Skeletal muscle cell (primary cell): Measurements from ENCODE around the gene NCOA3.

Source experiments
- DNase-seq: peaks from one replicate; pipeline ENCODE4 v3.0.0-alpha.2; 2010; ENCODE audit warnings: low read depth
- H3K4me3 ChIP-seq: 2 replicates; pipeline ENCODE4 v1.5.1; 2011; ENCODE audit warnings: low read depth, mild to moderate bottlenecking, control low read depth, low read length, moderate library complexity

NCOA3 gene

DNA sequence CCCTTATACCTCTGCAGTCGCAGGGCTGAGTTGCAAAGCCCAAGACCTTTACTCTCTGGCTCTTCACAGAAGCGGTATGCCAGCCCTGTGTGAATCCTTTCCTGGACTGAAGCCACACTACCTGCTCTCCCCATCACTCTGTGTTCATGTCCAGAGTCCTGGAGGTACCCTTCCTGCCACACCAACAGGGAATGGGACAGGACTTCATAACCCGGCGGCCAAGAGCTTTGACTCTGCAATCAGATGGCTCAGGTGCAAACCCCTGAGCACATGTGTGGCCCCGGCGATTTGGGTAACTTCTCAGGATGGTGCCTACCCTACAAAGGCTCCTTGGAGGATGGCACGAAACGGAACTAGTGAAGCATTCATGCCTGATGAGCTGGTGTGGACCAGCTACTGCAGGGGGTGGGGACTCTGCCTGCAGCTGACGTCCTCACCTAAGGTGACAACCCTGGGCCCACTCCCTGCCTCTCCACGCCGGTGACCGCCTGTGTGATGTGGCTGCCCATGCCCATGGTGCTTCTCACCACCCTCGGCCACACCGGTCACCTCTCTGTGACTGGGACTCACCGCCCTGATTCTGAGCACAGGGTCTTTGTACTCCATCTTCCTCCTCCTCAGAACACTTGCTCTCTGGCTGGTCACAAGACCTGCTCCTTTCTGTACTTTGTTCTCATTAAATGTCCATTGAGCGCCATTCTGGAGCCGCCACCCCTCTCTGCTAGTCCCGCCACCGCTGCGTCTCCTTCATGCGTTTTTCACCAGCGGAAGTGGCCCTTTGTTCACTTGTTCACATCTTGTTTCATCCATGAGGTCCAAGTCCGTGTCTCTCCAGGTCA lies 166.8 kb downstream of the NCOA3 start:
- no peak for DNase-seq
- no peak overlapping the region for H3K4me3 ChIP-seq

DNA sequence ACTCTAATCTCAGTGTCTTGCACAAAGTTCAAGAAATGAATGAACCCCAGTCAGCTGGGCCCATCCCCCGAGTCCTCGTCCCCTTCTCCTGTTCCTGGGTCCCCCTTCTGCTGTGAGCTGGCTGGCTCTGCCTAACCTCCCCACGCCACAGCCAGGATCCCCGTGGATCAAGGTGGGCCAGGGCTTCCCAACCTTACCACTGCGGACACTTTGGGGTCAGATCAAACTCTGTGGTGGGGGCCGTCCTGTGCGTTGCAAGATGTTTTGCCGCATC lies 167.4 kb downstream of the NCOA3 start:
- no peak for DNase-seq
- no peak overlapping the region for H3K4me3 ChIP-seq

DNA sequence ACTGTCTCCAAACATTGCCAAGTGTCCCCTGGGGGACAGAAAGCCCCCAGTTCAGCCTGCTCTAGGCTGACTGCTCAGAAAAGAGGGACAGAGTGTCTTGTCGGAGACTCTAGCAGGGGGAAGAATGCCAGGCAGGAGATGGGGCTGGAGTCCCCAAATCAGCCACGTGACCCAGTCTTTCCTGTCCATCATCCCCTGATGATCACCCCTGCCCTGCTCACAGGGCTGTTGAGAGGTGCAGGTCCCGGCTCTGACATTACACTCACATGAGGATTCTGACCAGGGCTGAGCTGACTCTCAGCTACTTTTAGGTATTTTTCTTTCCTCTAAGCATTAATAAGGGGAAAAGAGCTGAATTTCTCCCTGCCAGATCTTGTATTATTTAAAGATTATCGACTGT lies 167.8 kb downstream of the NCOA3 start:
- DNase-seq, result no peak
- no peak overlapping the region for H3K4me3 ChIP-seq

DNA sequence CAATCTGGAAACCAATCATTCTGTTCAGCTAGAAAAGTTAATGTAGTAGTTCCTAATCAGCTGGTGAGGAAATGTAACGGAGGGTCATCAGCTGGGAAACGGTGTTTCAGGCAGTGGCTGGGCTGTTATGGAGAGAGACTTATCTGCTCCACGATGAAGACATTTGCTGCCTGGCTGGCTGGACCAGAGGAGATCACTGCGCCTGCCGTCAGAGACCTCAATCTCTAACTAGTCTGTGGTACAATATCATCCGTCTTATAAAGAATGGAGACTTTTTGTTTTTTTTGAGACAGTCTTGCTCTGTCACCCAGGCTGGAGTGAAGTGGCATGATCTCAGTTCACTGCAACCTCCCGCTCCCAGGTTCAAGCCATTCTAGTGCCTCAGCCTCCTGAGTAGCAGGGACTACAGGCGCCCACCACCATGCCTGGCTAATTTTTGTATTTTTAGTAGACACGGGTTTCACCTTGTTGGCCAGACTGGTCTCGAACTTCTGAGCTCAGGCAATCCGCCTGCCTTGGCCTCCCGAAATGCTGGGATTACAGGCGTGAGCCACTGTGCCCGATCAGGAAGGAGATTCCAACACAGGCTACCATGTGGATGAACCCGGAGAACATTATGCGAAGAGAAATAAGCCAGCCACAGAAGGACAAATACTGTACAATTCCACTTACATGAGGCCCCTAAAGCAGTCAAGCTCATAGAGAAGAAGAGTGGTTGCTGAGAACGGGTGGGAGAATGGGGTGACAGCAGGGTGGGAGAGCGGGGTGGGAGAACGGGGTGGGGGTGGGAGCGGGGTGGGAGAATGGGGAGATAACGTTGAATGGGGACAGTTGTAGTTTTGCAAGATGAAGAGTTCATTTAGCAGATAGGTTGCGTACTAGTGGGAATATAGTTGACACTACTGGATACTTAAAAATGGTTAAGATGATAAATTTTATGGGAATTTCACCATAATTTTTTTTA lies 168.5 kb downstream of the NCOA3 start:
- no peak overlapping the region for H3K4me3 ChIP-seq
- no peak for DNase-seq

DNA sequence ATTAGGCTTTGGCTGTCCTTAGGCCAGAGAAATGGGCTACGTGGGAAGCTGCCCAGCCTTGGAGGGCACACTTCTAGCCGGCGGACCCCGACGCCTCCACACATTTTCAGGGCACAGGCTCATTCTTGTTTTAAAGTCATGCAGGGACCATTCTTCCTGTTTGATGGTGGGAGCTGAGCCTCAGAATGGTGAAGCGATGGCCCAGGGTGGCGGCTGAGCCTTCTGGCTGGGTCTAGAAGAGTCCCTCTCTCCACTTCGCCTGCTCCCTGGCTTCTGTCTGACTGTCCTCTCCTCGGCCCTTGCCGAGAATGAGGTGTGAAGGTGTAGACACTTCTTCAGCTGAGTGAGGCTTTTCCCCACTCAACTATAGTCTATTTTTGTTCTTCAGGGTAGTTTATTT lies 169.2 kb downstream of the NCOA3 start:
- no peak for DNase-seq
- no peak overlapping the region for H3K4me3 ChIP-seq

DNA sequence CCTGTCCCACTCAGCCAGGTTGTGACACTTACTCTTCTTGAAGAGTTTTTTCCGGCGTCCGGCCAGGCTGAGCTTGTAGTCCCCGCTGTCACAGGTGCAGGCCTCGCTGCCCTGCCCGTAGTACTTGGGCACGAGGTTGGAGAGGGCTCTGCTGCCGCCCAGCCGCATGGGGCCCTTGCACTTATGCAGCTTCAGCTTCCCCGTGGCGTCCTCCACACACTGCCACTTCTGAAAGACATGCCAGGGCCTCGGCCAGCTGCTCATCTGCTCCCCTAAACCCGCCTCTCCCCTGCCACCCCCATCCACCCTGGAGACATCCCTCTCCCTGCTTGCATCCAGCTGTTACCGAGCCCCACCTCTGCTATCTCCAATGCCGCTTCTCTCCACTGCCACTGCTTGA lies 170.5 kb downstream of the NCOA3 start:
- no peak overlapping the region for H3K4me3 ChIP-seq
- no peak for DNase-seq

DNA sequence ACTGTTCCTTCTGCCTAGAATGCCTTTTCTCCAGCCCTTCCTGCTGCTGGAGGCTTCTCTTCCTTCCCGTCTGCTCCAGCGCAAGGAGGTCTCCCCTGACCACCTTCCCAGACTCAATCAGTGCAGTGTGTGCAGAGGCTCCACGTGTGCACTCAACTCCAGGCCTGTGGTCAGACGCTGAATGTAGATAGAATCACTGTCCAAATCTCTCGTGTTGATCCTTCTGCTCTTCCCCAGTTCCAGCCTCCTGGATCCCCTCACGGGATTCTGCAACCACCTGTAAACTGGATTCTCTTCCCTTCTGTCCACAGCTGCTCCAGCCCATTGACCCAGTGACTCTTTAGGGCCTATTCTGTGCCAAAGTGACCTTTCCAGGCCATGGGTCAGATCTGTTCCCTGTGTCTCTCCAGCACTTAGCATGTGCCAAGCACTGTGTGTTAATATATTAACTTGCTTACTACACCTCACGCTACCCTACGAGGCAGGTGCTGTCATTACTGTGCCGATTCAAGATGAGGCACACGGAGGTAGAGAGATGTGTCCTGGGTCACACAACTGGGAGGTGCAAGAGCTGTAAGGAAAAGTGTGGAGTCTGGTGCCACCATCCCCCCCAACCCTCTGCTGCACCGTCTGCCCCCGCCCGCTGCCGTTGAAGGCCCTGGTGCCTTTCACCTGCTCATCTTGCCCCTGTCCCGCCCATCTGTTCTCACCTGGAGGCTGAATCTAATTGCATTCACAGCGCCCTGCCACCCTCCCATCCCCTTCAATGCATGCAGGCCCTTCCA lies 171.4 kb downstream of the NCOA3 start:
- H3K4me3 ChIP-seq, result no peak overlapping the region
- no peak for DNase-seq

DNA sequence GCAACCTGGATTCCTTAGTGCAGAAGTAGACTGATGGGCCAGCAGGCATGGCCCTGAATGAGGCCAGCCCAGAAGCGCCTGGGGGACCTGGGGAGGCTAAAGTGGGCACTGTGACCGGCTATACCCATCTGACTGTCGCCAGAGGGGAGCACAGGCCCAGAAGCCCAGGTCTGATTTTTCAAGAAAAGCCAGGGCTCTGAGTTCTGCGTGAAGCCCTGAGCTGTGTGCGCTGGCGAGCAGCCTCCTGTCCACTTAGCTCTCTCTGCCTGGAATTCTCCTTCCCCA lies 171.9 kb downstream of the NCOA3 start:
- no peak overlapping the region for H3K4me3 ChIP-seq
- no peak for DNase-seq

DNA sequence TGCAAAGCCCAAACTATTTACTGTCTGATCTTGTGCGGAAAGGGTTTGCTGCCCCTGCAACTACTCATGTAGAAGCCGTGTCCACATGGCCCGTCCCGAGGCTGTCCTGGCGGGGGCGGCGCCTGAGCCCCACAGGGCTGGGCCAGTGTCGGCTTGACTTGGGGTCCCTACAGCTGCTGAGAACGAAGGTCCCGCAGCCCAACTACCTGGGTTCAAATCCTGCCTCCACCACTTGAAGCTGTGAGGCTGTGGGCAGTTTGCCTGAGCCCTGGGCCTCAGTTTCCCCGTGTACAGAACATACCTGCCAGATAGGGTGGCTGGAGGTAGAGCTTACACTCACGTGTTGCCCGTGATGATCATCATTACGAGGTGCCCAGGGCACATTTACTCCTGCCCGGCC lies 172.5 kb downstream of the NCOA3 start:
- DNase-seq, result no peak
- H3K4me3 ChIP-seq, result no peak overlapping the region

DNA sequence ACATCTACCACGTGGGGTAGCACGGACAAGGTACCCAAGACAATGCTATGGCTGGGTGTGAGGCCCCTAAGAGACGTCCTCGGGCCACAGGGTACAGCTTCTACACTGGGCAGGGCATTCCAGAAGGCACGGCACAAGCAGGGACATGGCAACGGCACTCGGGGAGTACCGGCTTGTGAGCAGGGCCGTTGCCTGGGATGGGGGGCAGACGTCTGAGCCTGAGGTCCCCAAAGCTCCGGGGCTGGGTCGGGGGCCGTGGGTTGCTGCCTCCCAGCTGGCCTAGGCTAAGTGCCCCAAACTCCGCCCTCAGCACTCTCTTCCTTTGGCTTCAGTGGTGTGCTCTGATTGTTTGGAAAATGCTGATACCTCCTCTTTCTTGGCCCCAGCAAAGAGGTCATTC lies 173.0 kb downstream of the NCOA3 start:
- DNase-seq, result no peak
- no peak overlapping the region for H3K4me3 ChIP-seq

DNA sequence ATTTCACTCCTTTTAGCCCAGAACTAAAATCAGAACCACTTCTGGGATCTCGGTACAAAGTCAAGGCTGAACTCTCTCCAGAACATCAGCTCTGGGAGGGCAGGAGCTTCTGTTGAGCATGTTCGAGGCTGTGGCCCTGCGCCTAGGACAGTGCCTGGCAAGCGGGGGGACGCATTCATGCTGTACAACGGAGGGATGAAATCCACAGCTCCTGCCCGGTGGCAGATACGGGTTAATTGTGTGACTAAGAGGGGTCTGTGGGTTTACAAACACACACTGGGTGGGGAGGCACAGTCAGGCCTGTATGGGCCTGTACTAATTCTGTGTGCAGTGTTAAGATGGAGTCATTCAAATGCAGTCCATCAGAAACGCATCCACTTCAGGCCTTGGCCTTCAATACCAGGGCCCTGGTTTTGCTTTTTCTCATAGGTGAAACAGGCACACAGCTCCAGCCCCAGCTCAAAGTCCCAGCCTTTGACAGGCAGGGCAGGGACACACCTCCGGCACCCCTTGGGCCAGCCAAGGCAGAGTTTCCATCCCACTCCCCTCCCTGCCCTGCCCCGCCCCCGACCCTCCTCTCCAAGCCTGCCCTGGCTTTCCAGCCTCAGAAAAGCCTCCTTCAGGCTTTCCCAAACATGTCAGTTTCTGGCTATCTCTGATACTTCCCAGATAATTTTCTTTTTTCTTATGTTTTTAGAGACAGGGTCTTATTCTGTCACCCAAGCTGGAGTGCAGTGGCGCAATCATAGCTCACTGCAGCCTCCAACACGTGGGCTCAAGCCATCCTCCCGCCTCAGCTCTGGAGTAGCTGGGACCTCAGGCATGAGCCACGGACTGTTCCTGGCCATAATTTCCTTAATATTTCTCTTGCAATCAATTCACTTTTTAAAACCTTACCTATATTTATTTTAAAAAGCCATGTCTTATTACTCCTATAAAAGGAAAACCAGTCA lies 173.8 kb downstream of the NCOA3 start:
- no peak overlapping the region for H3K4me3 ChIP-seq
- no peak for DNase-seq

DNA sequence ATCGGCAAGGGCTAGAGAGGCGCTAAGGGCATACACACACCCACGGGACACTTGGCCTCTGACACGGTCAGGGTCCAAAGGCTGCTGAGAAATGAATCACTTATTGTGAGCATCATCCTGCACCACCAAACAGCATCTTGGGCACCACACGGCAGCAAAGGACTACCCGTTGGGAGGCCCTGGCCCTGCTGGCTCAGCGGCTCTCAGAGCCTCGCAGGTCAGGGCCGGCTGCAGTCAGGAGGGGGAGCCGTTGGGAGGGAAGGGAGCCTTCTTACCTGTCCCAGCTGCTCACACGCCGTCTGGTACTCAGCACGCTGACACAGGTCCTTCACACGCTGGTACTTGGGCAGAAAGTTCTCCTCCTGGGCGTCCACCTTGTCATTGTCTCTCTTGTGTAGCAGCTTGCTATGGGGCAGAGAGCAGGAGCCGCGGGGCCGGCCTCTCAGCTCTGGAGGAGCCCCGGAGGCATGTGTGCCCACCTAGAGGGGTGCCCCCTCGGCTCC lies 174.6 kb downstream of the NCOA3 start:
- DNase-seq, result no peak
- H3K4me3 ChIP-seq, result no peak overlapping the region

DNA sequence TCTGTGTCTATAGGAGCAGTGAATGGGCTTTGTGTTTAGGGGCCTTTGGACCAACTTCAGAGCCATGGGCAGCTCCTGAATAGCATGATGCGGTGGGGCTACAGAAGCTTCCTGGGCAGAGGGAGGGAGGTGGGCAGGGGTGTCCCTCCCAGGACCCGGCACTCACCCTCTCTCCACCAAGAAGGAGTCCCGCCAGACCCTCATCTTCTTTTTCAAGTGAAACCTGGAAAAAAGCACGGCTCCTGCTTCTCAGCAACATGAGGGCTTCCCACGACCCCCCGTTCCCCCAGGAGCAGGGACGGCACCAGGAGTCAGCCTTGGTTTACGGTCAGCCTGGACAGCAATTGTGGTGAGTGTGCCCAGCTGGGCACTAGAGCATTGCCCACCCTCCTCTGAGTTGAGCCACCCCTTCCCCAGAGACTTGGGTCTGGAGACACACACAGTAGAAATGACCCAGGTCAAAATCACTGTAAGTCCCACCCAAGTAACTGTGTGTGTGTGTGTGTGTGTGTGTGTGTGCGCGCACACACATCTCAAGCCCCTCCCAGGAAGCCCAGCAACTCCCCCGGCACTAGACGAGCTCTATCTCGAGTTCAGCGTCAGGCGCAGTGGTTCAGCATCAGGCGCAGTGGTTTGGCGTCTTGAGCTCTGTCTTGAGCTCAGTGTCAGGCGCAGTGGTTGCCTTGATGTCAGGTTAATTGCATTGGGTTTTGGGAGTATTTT lies 175.4 kb downstream of the NCOA3 start:
- no peak overlapping the region for H3K4me3 ChIP-seq
- DNase-seq, result no peak

DNA sequence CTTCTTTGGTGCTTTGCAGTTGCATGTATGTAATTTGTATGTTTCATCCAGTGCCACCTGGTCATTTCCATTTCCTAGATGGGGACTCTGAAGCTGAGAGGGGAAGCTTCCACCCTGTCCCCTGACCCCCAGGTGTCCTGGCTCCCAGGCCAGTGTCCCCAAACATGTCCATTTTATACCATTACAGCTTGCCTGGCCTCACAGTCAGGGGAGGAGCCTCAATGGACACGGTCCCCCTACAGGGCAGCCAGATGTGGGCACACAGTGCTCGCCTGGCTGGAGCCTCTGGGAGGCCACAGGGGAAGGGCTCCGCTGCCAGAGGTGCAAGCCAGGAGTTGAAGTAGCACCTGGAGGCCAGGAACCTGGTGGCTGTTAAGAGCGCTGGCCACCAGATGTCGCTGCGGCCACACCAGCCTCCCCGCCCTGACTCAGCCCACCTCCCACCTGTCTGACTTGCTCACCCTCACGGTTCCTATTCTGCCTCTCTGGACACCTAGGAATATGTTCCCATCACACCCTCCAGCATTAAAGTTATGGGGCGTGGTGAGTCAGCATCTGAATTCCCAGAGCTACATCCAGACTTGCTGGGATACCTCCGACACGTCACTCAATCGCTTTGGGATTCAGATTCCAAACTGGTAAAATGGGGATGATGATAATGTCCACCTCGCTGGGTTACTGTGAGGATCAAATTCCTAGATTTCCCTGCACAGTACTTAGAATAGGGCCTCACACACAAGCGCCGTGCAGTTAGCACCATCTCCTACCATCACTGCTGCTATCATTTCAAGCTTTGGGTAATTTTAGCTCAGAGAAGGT lies 176.2 kb downstream of the NCOA3 start:
- DNase-seq, result no peak
- H3K4me3 ChIP-seq, result no peak overlapping the region

DNA sequence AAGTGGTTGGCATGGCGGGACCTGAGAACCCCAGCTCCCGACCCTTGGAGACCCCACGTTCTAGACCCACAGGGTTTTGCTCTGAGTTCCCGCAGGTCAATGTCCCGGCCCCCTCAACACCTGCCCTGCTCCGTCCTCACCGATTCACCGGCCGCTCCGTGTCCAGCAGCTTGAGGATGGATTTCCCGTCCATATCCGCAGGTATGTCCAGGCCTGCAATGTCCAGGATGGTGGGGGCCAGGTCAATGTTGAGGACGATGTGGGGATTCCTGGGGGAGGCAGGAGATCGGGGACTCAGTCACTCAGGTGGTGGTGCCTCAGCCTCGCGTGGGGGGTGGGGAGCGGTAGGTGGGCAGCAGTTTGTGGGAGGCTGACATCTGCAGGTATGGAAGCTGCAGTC lies 176.8 kb downstream of the NCOA3 start:
- H3K4me3 ChIP-seq, result no peak overlapping the region
- no peak for DNase-seq

DNA sequence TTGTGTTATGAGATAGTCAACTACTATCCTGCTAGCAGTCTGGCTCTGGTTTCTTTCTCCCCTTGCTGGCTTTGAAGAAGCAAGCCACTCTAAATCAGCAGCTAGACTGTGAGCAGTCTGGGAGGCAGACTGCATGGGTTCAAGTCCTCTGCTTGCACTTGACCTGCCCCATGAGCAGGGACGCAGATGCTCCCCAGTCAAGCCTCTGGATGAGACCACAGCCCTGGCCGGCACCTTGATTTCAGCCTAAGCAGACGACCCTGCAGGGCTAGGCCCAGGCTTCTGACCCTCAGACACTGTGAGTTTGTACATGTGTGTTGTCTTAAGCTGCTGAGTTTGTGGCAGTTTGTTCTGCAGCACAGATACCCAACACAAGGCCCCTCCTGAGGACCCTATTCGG lies 177.8 kb downstream of the NCOA3 start:
- no peak overlapping the region for H3K4me3 ChIP-seq
- no peak for DNase-seq

DNA sequence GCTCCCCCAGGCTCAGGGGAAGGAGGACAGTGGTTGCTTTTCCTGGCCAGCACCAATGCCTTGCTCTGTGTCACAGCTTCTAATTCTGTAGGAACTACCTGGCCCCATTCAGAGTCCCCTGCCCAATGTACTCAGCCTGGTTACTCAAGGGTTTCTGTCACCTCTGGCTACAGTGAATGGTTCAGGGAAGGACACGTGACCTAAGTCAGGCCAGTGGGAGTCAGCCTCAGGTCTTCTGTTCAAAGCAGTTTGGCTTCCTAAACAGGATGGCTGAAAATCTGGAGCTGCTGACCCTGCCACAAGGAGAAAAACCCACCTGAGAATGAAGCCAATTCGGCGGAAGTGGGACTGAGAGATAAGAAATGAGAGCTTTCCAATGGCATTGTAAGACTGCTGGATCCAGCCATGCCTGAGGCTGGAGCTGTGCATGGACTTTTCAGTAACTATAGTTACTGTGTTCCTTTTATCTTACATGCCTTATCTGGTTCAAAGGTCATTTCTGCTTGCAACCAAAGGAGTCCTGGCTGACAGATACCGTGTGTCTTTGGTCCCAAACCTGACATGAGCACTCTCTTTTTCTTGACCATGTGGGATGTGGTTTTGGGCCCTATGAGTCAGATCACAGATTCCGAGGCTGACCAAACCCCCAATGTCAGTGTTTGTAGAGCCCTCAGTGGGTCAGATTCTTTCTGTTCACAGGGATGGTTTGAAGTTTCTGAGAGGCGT lies 179.3 kb downstream of the NCOA3 start:
- DNase-seq, result no peak

More for the DNA sequence above, 179.3 kb downstream of the NCOA3 start:
- H3K4me3 ChIP-seq, result no peak overlapping the region
